Neural progenitor cell (in vitro differentiated cells): ENCODE measurements around the gene FADS1. TPM values are rescaled to one million over a fixed set of nuclear protein-coding genes. Genes with fewer than 3 reads are reported as not detected.

Experiments used
- DNase-seq: peaks from one replicate; pipeline ENCODE4 v3.0.0-alpha.2; 2016; ENCODE audit warnings: low spot score
- H2AFZ ChIP-seq: fragments of 200-600 bp; sonication (generic); replicated peaks from 2 replicates; pipeline ENCODE4 v1.6.1; 2016; ENCODE audit warnings: antibody characterized with exemption
- H3F3A ChIP-seq: fragments of 200-600 bp; sonication (generic); 2 replicates; pipeline ENCODE4 v1.6.1; 2016; ENCODE audit warnings: antibody characterized with exemption, low read depth
- H3K27ac ChIP-seq: fragments of 200-600 bp; sonication (generic); 2 replicates; pipeline ENCODE4 v1.5.1; 2016; ENCODE audit warnings: mild to moderate bottlenecking
- H3K27me3 ChIP-seq: fragments of 200-600 bp; sonication (generic); 2 replicates; pipeline ENCODE4 v1.6.1; 2016; ENCODE audit warnings: mild to moderate bottlenecking, moderate library complexity
- H3K36me3 ChIP-seq: fragments of 200-600 bp; sonication (generic); 2 replicates; pipeline ENCODE4 v1.5.1; 2016
- H3K4me1 ChIP-seq: fragments of 200-600 bp; sonication (generic); 2 replicates; pipeline ENCODE4 v1.6.1; 2016; ENCODE audit warnings: mixed run types
- H3K4me2 ChIP-seq: fragments of 200-600 bp; sonication (generic); 2 replicates; pipeline ENCODE4 v1.6.1; 2016
- H3K4me3 ChIP-seq: fragments of 200-600 bp; sonication (generic); 2 replicates; pipeline ENCODE4 v1.5.1; 2016
- H3K79me2 ChIP-seq: fragments of 200-600 bp; sonication (generic); 2 replicates; pipeline ENCODE4 v1.6.1; 2016; ENCODE audit warnings: low read depth
- H3K9ac ChIP-seq: fragments of 200-600 bp; sonication (generic); 2 replicates; pipeline ENCODE4 v1.6.1; 2016
- H3K9me3 ChIP-seq: fragments of 200-600 bp; sonication (generic); 2 replicates; pipeline ENCODE4 v1.5.1; 2016; ENCODE audit warnings: low read depth
- H4K20me1 ChIP-seq: fragments of 200-600 bp; sonication (generic); 2 replicates; pipeline ENCODE4 v1.6.1; 2016; ENCODE audit warnings: low read depth
- H3K27ac Mint-ChIP-seq: 3 replicates; pipeline ENCODE4 v1.8.0; 2021; ENCODE audit warnings: mixed read lengths
- H3K27me3 Mint-ChIP-seq: 2 replicates; pipeline ENCODE4 v1.8.0; 2022; ENCODE audit warnings: low read depth, mild to moderate bottlenecking, inconsistent platforms, moderate library complexity, mixed read lengths; ENCODE audit not compliant: insufficient read depth
- H3K36me3 Mint-ChIP-seq: 3 replicates; pipeline ENCODE4 v1.8.0; 2021; ENCODE audit warnings: mixed read lengths
- H3K4me1 Mint-ChIP-seq: 3 replicates; pipeline ENCODE4 v1.8.0; 2021; ENCODE audit warnings: mixed read lengths
- H3K4me3 Mint-ChIP-seq: 3 replicates; pipeline ENCODE4 v1.8.0; 2021; ENCODE audit warnings: mild to moderate bottlenecking, moderate library complexity, mixed read lengths
- H3K9me3 Mint-ChIP-seq: 3 replicates; pipeline ENCODE4 v1.8.0; 2020; ENCODE audit warnings: mixed read lengths
- EZH2 ChIP-seq: fragments of 200-600 bp; sonication (generic); IDR thresholded peaks from 2 replicates; pipeline ENCODE4 v1.6.1; 2017; ENCODE audit warnings: antibody characterized with exemption, mild to moderate bottlenecking, moderate library complexity
- EZH2phosphoT487 ChIP-seq: fragments of 200-600 bp; sonication (generic); IDR thresholded peaks from 2 replicates; pipeline ENCODE4 v1.6.1; 2017; ENCODE audit warnings: antibody characterized with exemption
- total RNA-seq: library from RNA; depleted of rRNA; stranded (reverse); fragments of >200 nt; gene quantifications from 2 replicates; pipeline ENCODE4 v1.2.3, GENCODE V29; 2015; ENCODE audit warnings: low replicate concordance
- TF ChIP-seq, protein P1 (sequence below): fragments of 200-600 bp; sonication (generic); IDR thresholded peaks from 2 replicates; pipeline ENCODE4 v1.5.1; 2017; ENCODE audit warnings: antibody characterized with exemption, mild to moderate bottlenecking

The FADS1 gene
- total RNA-seq, 1 donor from 2014 or later: 163 TPM

DNA sequence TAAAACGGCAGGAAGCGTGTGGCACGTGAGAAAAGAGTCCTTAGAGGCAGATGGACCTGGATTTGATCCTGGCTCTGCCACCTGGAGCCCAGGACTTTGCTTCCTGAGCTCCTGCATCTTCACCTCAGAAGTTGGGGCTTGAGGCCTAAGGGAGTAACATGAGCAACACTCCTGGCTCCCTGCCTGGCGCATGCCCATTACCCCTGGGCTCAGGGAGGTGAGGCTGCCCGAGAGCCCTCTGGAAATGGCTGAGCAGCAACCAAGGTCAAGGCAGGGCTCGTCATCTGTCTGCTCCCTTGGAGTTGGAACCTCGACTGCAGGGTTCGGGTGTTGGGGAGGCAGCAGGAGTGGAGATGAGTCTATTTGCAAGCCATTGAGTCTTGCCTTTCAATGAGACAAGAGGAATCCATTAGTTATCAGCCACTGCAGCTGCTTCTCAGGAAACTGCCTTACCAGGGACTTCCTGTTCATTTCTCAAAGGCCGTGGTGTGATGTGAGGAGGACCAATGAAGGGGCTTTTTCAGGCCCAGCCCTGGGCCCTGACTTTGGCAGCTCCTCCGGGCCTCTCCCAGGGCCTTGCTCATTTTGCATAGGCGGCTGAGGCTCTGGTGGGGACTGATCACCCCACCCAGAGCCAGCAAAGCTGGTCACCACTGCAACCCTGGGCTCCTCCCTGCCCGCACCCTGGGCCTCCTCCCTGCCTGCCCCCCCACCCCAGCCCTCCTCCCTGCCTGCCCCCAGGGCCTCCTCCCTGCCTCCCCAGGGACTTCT lies 17.7 kb upstream of the FADS1 start:
- H3K9me3 Mint-ChIP-seq: no peaks in the 10 kb centered on the region
- no peaks in the 10 kb centered on the region for H3K27me3 Mint-ChIP-seq
- no peak overlapping the region for H3K4me3 ChIP-seq
- H3K27me3 ChIP-seq: no peaks in the 10 kb centered on the region
- peaks cover 100% of the 10 kb centered on the region for H4K20me1 ChIP-seq
- H2AFZ ChIP-seq: no peak overlapping the region
- no peak for DNase-seq
- peaks cover 18% of the 10 kb centered on the region for H3F3A ChIP-seq
- peaks cover 1% of the 10 kb centered on the region for H3K36me3 ChIP-seq
- H3K4me1 ChIP-seq: peaks cover 35% of the 10 kb centered on the region
- H3K27ac ChIP-seq: peak overlapping the region; percentile 55
- peaks cover 31% of the 10 kb centered on the region for H3K36me3 Mint-ChIP-seq
- TF ChIP-seq EZH2phosphoT487: no peak
- peak overlapping the region; percentile 19 for H3K4me2 ChIP-seq
- H3K79me2 ChIP-seq: peaks cover 98% of the 10 kb centered on the region
- H3K4me3 Mint-ChIP-seq: no peak overlapping the region
- peak overlapping the region; percentile 37 for H3K27ac Mint-ChIP-seq
- no peak overlapping the region for H3K9ac ChIP-seq
- H3K4me1 Mint-ChIP-seq: peaks cover 54% of the 10 kb centered on the region
- H3K9me3 ChIP-seq: no peaks in the 10 kb centered on the region

DNA sequence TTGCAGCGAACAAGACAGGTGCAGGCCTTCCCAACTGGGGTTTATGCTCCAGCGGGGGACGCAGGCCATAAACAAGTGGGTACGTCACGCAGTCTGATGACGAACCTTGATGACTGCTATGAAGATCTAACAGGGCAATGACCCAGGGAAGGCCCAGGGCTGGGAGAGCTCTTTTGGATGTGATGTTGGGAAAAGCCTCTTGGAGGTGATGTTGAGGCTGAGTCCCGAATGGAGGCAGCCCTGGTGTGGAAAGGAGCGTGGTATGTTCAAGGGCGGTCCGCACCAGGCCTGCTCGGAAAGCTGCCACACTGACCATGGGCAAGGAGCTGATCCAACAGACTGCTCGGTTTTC lies 17.1 kb upstream of the FADS1 start:
- H3F3A ChIP-seq: peaks cover 19% of the 10 kb centered on the region
- H3K36me3 ChIP-seq: no peaks in the 10 kb centered on the region
- TF ChIP-seq EZH2: no peak
- TF ChIP-seq EZH2phosphoT487: no peak
- TF ChIP-seq, protein P1, sequence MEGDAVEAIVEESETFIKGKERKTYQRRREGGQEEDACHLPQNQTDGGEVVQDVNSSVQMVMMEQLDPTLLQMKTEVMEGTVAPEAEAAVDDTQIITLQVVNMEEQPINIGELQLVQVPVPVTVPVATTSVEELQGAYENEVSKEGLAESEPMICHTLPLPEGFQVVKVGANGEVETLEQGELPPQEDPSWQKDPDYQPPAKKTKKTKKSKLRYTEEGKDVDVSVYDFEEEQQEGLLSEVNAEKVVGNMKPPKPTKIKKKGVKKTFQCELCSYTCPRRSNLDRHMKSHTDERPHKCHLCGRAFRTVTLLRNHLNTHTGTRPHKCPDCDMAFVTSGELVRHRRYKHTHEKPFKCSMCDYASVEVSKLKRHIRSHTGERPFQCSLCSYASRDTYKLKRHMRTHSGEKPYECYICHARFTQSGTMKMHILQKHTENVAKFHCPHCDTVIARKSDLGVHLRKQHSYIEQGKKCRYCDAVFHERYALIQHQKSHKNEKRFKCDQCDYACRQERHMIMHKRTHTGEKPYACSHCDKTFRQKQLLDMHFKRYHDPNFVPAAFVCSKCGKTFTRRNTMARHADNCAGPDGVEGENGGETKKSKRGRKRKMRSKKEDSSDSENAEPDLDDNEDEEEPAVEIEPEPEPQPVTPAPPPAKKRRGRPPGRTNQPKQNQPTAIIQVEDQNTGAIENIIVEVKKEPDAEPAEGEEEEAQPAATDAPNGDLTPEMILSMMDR: no peak
- H3K4me2 ChIP-seq: peak overlapping the region; percentile 19
- H3K4me3 ChIP-seq: no peak overlapping the region
- H3K4me1 ChIP-seq: peaks cover 35% of the 10 kb centered on the region
- H3K9me3 ChIP-seq: no peaks in the 10 kb centered on the region
- H4K20me1 ChIP-seq: peaks cover 100% of the 10 kb centered on the region
- peaks cover 28% of the 10 kb centered on the region for H3K36me3 Mint-ChIP-seq
- peaks cover 98% of the 10 kb centered on the region for H3K79me2 ChIP-seq
- H3K4me1 Mint-ChIP-seq: peaks cover 56% of the 10 kb centered on the region
- H3K9ac ChIP-seq: no peak overlapping the region
- peak overlapping the region; percentile 55 for H3K27ac ChIP-seq
- no peak for DNase-seq
- no peaks in the 10 kb centered on the region for H3K27me3 ChIP-seq
- no peak overlapping the region for H2AFZ ChIP-seq
- H3K27ac Mint-ChIP-seq: peak overlapping the region; percentile 93
- H3K9me3 Mint-ChIP-seq: no peaks in the 10 kb centered on the region
- H3K4me3 Mint-ChIP-seq: peak overlapping the region; percentile 76
- H3K27me3 Mint-ChIP-seq: no peaks in the 10 kb centered on the region

DNA sequence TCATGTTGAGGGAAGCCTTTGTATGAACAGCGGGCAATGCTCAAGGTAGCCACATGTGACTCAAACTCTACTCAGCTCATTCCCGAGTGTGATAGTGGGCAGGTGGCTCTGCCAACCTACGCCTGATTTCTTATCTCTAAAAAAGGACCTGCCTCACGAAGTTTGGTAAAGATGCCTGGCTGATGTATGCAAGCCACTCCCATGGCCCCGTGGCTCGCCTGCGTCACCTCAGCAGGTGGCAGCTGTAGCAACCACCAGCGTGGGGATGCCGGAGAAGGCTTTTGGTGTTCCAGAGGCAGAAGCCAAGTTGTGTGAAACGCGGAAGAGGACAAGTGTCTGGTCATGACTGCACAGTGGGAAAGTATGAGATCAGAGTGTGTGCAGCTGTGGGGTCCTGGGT lies 16.7 kb upstream of the FADS1 start:
- no peak overlapping the region for H3K27ac ChIP-seq
- H3K9me3 ChIP-seq: no peaks in the 10 kb centered on the region
- Mint-ChIP-seq H3K9me3 (no peaks in the 10 kb centered on the region), H3K4me3 (peak overlapping the region; percentile 76), H3K4me1 (peaks cover 56% of the 10 kb centered on the region), H3K36me3 (peaks cover 23% of the 10 kb centered on the region), H3K27me3 (peaks cover 2% of the 10 kb centered on the region), H3K27ac (no peak overlapping the region)
- H3K9ac ChIP-seq: no peak overlapping the region
- H3K4me3 ChIP-seq: no peak overlapping the region
- H3K36me3 ChIP-seq: no peaks in the 10 kb centered on the region
- H3F3A ChIP-seq: peaks cover 23% of the 10 kb centered on the region
- peaks cover 35% of the 10 kb centered on the region for H3K4me1 ChIP-seq
- H3K27me3 ChIP-seq: no peaks in the 10 kb centered on the region
- TF ChIP-seq EZH2: no peak
- no peak for TF ChIP-seq EZH2phosphoT487
- TF ChIP-seq, protein P1: no peak
- no peak for DNase-seq
- H2AFZ ChIP-seq: no peak overlapping the region
- peaks cover 100% of the 10 kb centered on the region for H3K79me2 ChIP-seq
- H3K4me2 ChIP-seq: peak overlapping the region; percentile 5
- H4K20me1 ChIP-seq: peaks cover 96% of the 10 kb centered on the region

DNA sequence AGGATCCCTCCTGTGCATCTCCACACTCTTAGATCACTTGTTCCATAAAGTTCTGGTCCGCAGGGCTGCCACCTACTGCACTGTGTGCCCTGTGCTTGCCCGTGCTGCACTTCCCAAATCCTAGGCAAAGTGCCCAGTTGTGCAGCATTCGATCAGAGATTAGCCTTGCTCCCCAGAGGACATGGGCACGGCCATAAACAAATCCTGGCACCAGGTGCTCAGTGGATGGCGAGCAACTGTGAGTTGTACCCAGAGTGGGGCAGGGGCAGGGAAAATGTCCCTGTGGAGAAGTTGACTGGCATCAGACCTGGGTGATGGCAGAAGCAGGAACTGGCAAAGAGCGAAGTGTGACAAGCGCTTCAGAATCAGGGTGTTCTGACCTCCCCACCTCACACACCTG lies 16.0 kb upstream of the FADS1 start:
- no peak overlapping the region for H3K27ac ChIP-seq
- Mint-ChIP-seq H3K4me3 (peak overlapping the region; percentile 76), H3K9me3 (no peaks in the 10 kb centered on the region), H3K27me3 (peaks cover 3% of the 10 kb centered on the region), H3K36me3 (peaks cover 23% of the 10 kb centered on the region), H3K27ac (no peak overlapping the region), H3K4me1 (peaks cover 56% of the 10 kb centered on the region)
- peaks cover 97% of the 10 kb centered on the region for H3K79me2 ChIP-seq
- no peaks in the 10 kb centered on the region for H3K27me3 ChIP-seq
- peaks cover 89% of the 10 kb centered on the region for H4K20me1 ChIP-seq
- no peak overlapping the region for H2AFZ ChIP-seq
- DNase-seq: no peak
- H3K4me2 ChIP-seq: peak overlapping the region; percentile 95
- no peaks in the 10 kb centered on the region for H3K36me3 ChIP-seq
- H3F3A ChIP-seq: peaks cover 30% of the 10 kb centered on the region
- no peak overlapping the region for H3K9ac ChIP-seq
- H3K4me3 ChIP-seq: no peak overlapping the region
- H3K9me3 ChIP-seq: no peaks in the 10 kb centered on the region
- TF ChIP-seq EZH2 (no peak), EZH2phosphoT487 (no peak)
- TF ChIP-seq, protein P1: no peak
- peaks cover 35% of the 10 kb centered on the region for H3K4me1 ChIP-seq
